NCI-H2081 (cell line): ENCODE measurements around the gene NOD1.
"Not testable (repeated sequence)": the region's sequence is repeated elsewhere in the genome, so short reads cannot be mapped to it uniquely, and the experiment has no call there.

Experiments used
- DNase-seq, 2 experiments: peaks; one replicate each; lab custom pipeline; 2025; lab: John Stamatoyannopoulos, UW

NOD1 gene, protein sequence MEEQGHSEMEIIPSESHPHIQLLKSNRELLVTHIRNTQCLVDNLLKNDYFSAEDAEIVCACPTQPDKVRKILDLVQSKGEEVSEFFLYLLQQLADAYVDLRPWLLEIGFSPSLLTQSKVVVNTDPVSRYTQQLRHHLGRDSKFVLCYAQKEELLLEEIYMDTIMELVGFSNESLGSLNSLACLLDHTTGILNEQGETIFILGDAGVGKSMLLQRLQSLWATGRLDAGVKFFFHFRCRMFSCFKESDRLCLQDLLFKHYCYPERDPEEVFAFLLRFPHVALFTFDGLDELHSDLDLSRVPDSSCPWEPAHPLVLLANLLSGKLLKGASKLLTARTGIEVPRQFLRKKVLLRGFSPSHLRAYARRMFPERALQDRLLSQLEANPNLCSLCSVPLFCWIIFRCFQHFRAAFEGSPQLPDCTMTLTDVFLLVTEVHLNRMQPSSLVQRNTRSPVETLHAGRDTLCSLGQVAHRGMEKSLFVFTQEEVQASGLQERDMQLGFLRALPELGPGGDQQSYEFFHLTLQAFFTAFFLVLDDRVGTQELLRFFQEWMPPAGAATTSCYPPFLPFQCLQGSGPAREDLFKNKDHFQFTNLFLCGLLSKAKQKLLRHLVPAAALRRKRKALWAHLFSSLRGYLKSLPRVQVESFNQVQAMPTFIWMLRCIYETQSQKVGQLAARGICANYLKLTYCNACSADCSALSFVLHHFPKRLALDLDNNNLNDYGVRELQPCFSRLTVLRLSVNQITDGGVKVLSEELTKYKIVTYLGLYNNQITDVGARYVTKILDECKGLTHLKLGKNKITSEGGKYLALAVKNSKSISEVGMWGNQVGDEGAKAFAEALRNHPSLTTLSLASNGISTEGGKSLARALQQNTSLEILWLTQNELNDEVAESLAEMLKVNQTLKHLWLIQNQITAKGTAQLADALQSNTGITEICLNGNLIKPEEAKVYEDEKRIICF

DNA sequence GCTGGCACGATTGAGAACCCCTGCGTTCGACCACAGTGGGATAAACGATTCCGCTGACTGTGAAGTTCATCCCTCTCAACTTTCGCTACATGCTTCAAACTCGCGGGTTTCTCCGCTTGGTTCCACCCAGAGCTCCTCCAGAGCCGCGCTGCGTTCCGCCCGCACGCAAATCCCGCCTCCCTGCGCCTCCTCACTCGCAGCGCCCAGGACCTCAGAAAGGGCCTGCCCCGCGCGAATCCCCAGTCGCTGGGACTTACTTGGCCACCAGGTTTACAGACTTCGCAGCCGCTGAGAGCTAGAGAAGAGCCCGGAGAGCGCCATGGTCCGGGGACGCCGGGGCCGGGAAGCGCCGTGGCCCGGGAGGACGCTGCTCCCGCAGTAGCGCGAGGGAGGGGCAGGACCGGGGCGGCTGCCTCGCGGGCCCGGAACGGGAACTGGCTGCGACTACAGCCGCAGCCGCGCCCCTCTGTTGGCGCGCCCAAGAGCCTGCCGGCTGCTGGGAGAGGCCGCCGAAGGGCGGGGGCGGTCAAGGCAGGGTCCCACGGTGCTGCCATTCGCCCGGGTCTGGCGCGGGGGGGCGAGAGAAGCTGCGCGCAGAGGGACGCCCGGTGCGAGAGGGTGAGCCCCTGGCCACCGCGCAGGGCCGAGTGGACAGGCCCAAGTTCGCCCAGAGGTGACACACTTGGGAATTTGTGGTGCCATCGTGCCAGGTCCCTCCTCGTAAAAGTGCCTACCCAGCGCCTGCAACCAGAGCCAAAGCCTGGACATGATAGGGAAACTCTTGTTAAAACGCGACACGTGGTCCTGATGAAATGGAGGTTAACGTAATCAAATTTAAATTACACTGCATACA is at the start of gene NOD1:
NOD1 (minus strand) TSS at position 436 of the 853 bp plus-strand sequence. CDS start 21,863 bp downstream, outside the sequence.
- DNase-seq: peak; percentile 64 to 78

DNA sequence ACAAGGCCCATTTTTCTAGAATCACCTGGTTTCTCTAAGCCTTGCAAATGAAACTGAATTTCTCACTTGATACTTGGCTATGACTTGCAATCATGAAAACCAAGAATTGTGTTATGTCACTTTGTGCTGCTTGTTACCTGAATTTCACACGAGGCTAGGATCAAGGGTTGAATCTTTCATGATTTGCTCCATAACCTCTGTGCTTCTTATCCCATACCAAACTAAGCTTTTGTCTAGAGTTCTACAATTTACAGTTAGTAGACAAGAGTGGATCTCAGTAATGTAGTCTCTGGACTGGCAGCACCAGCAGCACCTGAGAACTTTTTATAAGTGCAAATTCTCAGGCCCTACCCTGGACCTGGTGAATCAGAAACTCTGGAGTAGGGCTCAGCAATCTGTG is 48.7 kb upstream of the NOD1 start:
- not testable (repeated sequence) for DNase-seq

DNA sequence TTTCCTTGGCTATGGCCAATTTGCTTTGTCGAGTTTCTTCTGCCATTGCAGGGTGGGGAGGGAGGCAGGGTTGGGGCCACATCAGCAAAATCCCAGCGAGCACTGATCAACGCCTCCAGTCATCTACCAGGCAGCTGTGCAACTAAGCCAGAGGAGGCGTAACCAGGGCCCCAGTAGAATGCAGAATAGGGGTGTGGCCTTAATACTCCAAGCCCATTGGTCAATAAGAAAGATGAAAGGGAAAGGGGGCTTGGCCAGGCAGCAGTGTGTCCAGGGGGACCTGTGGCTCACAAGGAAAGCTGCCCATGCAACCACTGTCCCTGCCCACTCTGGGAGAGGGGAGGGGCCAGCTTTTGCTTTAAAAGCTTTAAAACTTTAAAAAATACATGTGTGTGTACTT is 47.6 kb upstream of the NOD1 start:
- no peak for DNase-seq

DNA sequence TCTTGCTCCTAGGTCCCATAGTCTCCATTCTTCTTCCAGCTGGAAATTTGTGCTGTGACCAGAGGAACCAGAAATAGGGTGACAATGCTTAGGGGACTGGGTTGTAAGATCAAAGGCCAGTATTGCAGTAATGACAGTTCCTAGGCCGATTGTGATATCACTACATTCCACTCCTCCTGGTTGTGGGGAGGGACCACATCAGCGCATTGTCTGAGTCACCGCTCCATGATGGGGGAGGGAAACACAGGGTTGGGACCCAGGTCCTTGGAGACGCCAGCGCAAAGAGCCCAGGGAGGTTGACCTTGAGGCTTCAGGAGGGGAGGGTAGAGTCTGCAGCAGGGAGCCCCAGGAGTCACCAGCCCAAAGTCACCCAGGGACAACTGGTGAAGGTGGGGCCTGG is 46.8 kb upstream of the NOD1 start:
- no peak for DNase-seq

DNA sequence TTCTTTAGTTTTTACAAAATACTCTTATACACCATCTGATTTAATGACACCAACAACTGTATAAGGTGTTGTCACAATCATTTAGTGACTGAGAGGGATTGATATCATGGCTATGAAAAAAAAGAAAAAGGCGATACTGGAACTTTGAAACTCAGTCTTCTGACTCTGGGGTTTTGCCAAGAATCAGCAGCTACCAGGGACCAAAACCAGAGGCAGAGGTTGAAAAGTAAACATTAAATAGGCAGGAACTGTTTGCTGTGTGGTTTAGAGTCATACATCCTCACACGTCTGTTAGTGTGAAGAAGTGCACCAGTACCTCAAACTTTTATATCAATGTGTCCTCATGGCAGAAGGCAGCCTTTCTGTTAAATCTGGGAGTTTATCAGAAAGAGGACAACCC is 46.0 kb upstream of the NOD1 start:
- peak in 1 of 2 experiments; percentile 18 for DNase-seq

DNA sequence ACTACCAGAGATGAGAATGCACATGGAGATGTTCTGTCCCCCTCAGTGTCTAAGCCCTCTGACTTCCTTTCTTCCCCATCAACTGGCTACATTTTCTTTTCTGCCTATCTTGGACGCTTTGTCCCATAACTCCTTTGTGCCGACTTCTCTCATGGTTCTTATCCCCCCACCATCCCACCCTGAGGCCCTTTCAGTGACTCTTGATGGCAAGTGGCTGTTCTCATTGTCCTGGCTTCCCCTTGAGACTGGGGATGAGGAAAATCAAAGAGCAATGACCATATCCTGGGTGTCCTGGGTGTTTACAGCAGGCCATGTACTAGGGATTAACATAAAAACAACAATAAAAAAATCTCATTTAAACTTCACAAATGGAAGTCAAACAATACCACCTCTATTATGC is 44.9 kb upstream of the NOD1 start:
- no peak for DNase-seq

DNA sequence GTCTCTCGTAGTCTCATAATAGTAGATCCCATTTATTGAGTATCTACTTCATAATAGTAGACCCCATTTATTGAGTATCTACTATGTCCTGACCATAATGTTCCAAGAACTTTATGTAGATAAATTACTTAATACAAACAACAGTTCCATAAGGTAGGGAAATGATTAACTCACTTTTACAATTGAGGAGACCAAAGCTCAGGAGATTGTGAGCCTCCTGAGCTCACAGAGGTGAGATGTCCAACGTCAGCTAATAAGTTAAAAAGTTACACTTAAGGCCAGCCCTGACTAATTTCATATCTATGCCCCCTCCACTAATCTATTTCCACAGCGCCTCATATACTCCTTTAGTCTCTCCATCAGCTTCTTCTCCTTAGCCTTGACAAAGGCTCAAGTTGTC is 43.6 kb upstream of the NOD1 start:
- no peak for DNase-seq

DNA sequence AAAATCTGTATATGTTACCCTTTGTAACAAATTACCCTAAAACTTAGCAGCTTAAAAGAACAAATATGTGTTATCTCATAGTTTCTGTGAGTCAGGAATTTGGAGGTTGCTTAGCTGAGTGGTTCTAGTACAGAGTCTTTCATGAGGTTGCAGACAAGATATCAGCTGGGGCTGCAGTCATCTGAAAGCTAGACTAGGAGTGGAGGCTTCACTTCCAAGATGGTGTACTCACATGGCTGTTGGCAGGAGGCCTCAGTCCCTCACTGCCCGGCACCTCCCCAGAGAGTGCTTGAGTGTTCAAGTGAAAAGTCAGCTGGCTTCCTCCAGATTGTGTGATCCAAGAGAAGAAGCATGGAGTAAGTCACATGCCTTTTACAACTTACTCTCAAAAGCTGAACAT is 42.9 kb upstream of the NOD1 start:
- DNase-seq: no peak

DNA sequence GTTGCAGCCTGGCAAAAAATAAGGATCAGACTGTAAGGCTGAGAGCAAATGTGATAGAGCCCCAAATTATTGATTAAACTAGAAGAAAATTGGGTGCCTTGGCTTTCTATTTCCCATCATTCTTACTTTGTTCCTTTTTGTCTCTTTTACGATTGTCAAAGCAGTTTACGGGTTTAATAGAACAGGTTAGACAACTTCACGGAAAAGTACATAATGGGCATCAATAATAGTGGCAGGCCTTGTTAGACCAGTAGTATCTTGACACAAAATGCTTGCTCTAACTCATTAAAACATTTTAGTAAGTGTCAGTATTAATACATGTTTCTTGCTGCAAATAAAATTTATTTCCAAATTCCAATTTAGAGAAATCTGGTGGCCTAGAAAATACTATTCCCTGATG is 40.5 kb upstream of the NOD1 start:
- DNase-seq: peak in 1 of 2 experiments; percentile 35

DNA sequence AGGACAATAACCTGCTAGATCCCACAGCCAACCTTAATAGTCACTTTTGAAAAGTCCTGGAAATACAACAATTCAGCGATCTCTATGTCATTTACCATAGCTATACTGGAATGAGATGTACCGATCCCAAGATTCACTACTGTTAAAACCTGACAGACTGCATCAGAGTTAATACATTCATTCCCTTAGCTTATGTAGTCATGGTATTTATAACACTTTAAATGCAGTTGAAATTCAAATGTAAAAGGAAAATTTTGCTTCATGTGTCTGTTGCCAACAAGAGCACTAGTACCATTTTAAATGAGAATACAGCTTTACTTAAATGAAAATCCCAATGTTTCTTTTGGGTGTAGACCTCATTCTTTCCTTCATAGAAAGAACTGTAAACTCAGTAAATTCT is 37.2 kb upstream of the NOD1 start:
- DNase-seq: no peak

DNA sequence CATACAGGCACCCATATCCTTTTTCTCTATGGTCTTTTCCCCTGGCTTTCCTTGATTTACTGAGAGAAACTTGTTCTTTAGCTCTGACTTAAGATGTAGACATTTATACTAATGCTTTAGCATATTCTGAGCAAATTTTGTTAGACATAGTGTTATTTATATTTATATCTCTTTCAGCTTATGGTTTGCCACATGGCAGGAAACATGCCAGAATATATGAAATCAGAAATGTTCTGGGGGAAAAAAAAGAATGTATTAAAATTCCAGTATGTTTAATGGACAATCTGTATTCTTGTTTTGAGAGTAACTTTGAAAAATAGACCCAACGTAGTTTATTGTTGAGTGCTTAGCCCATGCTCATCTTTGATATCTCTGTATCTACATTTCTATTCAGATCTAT is 36.2 kb upstream of the NOD1 start:
- DNase-seq: no peak

DNA sequence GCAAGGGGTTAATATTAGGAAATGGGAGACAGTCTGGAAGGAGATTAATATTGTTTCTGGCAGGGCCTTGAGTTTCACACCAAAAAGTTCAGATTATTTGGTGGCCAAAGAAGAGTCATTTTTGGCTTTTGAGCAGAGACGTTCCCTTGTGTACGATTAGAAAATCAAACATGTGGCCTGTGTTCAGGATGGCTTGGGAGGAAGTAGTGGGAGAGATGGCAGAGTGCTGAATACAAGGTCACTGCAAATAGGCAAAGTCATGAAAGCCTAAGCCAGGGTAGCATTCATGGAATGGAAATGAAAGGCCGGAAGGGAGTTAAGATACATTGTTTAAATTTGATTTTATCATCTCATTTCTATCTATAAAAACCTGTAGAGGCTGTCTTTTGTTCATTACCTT is 35.6 kb upstream of the NOD1 start:
- no peak for DNase-seq

DNA sequence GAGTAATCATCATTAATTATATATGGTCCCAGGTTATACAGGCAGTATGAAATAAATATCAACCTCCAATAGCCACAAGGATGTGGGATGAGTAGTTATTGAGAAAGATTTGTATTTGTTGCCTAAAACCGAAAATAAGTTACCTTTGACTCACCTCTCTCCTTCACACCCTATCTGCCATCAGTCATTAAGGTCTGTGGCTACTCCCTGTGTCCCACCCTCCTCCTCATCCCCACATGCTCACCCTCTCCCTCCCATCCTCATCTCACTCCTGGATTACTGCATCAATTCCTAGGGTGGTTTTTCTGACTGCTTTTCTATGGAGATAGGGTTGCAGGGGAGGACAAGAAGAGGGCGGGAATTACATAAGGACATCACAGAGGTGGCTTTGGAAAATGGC is 35.2 kb upstream of the NOD1 start:
- DNase-seq: no peak

DNA sequence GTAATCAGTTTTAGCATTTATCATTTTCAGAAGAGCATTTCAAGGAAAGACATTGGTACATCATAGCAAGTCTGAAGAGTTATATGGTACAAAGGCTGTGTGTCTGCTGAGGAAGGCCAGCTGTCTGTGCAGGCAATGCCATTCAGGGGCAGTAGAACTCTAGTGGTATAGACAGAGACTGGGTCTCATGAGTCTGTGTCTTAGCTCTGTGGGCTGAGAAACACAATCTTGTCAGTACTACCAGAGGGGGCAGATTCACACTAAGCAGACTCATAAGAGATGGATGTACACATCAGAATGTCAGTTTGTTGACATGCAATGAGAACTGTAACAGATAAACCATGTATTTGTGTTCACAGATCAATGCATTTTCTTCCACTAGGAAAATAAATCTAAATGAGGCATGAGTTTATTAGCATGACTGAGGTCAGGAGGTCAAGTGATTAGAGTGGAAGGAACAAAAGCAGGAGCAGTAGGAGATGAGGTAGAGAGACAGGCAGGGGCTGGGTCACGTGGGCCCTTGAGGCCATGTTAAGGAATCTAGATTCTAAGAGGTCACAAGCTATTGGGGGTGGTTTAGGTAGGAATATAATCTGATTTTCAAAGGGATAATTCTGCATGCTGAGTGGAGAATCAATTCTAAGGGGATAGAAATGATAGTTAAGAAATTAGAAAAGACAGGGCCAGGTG is 33.5 kb upstream of the NOD1 start:
- DNase-seq: no peak

DNA sequence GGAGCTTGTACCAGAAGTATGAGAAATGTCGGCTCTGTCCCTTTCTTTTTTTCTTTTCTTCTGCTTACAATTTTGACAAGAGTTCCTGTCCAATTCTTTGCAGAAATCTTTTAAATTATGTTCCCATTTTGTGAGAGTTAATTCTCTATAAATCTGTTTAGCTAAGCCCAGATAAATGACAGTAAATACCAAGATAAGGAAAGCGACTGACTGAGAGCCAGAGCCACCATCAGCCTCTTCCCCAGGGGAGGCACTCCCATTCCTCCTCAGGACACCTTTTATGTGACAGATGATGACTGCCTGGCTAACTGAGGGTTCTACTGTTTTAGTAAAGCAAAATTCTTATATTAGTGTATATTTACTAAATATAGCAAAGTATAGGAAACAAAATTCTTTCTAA is 32.9 kb upstream of the NOD1 start:
- no peak for DNase-seq

DNA sequence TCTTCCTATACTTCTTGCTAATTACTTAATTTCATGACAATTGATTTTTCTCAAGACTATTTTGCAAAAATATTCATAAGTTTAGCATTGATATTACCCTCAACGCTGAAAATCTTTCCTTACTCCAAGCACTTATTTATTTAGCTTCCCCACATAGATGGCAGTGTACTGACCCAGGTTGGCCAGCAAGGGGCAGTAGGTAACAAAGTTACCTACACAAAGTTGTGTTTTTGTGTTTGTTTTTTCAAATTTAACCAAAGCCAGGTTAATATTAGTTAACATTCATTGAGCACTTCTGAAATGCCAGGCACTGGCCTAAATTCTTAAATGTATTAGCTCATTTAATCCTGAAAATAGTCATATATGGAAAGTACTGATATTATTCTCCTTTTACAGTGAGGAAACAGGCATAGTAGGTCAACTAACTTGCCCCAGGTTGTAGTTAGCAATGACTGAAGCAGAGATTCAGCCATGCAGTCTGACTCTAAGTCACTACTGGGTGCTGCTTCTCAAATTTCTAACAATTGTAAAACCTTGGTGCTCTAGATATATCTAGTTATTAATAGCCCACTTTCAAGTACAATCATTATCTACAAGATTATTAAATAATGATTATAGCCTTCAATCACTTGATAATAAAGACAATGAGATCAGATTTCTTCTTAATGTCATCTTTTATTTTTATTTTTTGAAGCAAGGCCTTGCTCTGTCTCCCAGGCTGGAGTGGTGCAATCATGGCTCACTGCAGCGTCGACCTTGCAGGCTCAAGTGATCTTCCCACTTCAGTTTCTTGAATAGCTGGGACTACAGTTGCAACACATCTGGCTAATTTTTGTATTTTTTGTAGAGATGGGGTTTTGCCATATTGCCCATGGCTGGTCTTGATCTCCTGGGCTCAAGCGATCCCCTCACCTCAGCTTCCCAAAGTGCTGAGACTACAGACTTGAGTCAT is 31.8 kb upstream of the NOD1 start:
- DNase-seq: peak; percentile 35 to 54

DNA sequence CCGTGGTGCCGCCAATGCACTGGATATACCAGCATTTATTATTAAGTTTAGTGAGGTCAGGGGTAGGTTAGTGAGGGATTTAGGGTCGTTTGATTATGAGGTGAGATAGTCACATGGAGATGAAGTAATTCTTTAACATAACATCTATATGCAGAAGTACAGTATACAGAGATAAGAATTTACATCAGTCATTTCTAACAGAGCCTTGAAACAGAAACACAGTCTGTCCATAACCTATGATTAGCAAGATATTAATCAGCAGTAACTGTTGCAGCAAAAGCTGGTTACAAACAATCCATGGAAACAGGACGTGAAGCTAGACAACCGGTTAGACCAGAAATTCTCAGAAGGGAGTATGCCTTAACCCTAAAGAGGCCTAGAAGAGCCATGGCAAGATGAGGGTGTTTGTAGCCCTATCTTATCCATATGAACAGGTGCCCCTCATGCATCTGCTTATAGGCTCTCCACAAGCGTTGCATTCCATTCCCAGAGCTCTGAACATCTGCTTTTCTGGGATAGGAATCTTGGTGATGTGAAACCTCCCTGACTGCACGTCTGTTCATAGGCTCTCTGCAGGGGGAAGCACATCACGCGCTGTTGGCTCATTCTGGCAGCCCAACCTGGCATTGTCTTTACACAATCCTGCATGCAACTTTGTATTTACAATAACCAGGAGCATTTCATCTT is 30.7 kb upstream of the NOD1 start:
- DNase-seq: not testable (repeated sequence)

DNA sequence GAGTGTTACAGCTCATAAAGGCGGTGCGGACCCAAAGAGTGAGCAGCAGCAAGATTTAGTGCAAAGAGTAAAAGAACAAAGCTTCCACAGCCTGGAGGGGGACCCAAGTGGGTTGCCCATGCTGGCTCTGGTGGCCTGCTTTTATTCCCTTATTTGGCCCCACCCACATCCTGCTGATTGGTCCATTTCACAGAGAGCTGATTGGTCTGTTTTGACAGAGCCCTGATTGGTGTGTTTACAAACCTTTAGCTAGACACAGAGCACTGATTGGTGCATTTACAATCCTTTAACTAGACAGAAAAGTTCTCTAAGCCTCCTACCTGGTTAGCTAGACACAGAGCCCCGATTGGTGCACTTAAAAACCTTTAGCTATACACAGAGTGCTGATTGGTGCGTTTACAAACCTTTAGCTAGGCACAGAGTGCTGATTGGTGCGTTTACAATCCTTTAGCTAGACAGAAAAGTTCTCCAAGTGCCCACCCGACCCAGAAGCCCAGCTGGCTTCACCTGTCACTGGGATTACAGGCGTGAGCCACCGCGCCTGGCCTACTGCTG is 28.8 kb upstream of the NOD1 start:
- DNase-seq: not testable (repeated sequence)

DNA sequence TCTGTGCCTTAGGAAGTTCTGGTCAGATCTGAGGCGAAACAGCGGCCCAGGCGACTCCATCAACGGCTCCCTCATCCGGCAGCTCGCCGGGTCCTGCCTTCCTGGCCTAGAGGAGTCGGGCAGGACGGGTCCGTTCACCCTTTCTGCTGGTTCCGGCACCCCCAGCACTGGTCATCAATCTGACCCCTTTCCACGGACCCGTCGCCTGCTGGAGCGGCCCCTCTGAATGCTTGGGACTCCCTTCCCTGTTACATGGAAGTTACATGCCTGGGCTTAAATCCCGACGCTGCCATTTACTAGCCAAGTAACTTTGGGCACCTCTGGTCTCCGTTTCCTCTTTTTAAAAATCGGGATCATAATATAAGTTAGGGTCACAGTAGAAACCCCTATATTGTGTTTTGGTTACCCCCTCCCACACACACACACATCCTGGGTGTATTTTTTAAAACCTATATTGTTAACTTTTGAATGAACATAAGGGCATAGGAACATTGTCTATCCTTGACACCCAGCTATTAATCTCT is 26.7 kb upstream of the NOD1 start:
- DNase-seq: no peak
